Measurements from ENCODE around the gene IL13.
"Not testable (repeated sequence)": the region's sequence is repeated elsewhere in the genome, so short reads cannot be mapped to it uniquely, and the experiment has no call there.

IL13 gene

DNA sequence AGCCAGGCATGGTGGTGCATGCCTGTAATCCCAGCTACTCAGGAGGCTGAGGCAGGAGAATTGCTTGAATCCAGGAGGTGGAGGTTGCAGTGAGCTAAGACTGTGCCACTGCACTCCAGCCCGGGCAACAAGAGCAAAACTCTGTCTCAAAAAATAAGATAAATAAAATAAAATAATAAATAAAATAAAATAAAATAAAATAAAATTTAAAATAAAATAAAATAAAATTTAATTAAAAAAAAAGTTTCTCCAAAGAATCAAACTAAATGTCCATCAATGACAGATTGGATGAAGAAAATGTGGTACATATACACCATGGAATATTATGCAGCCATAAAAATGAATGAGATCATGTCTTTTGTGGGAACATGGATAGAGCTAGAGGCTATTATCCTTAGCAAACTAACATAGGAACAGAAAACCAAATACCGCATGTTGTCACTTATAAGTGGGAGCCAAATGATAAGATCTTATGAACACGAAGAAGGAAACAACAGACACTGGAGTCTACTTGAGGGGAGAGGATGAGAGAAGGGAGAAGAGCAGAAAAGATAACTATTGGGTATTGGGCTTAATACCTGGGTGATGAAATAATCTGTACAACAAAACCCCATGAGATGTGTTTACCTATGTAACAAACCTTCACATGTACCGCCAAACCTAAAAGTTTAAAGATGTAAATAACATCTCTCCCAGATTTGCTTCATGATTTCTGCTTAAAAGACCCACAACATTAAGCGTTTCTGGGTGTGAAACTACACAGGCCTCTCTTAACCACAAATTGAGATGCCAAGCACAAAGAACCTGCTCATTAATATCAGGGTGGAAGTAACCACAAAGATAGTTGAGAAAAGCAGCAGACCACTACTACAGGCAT, 34.0 kb downstream of the IL13 start:
- DNase-seq: not testable (repeated sequence)

DNA sequence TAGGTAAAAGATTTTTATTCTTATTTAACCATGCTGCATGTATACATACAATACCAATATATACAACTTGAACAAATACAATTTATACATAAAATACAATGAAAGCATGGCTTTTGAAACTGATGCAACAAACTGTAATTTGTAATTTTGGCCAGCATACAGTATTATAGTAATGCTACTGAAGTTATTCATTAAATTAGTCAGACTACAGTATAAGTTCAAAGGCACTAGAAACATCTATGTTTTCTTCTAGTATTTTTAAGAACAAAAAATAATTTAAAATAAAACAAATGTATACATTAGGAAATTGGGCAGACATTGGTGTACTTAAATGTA, 34.6 kb downstream of the IL13 start:
- DNase-seq: no peak

GRCh38 chr5:132695956-132696355, 38.0 kb downstream of the IL13 start:
- DNase-seq: no peak

DNA sequence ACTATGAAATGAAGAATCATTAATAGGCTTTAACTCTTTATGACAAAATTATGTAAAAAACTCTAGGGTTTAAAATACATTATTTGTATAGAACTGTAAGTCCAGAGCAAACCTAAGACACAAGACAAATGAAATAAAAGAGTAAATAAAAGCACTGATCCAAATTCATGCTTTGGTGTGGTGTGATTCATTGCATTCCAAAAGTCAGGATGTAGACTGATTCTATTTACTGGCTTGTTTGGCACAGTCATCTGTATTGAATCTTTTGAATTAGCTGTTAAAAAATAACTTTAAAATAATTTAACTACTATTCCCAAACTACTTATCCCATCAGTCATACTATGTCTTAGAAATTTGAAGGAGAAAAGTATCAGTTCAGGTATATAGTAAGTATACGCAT, 46.9 kb downstream of the IL13 start:
- no peak for DNase-seq

DNA sequence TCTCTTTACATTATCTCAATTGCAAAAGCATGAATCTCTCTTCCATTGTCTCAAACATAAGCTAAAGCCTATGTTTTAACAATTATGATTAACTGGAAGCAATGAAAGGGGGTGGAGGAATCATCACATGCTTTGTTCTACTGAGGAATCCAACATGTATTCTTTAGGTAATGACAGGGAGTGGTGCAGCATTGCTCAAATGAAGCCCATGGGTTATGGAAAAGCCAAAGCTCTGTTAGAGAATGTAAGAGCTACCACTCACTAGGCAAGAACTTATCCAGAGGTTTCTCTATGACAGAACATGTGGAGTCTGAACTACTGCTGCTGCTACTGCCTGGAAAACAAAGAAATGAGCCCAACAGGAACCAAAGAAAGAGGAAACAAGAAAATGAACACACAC, 50.7 kb downstream of the IL13 start:
- no peak for DNase-seq
